Keratinocyte (primary cell): ENCODE measurements around the gene PTPRF. TPM values are rescaled to one million over a fixed set of nuclear protein-coding genes. Genes with fewer than 3 reads are reported as not detected.

Experiments used
- DNase-seq: peaks from one replicate; pipeline ENCODE4 v3.0.0-alpha.2; 2011; ENCODE audit warnings: low read depth, missing footprints, low spot score
- FAIRE-seq: peaks from 2 replicates; lab custom pipeline; 2011; peaks lifted over from hg19 to GRCh38; lab: Jason Lieb, UNC
- H2AFZ ChIP-seq: 2 replicates; pipeline ENCODE4 v1.6.0; 2012; ENCODE audit warnings: low read length, control low read depth, inconsistent platforms; ENCODE audit not compliant: control insufficient read depth
- H3K27ac ChIP-seq: 2 replicates; pipeline ENCODE4 v1.5.1; 2011; ENCODE audit warnings: low read length; ENCODE audit not compliant: control insufficient read depth, insufficient read depth
- H3K27me3 ChIP-seq: 3 replicates; pipeline ENCODE4 v1.6.0; 2011; ENCODE audit warnings: low read length; ENCODE audit not compliant: control insufficient read depth, insufficient read depth; ENCODE audit errors: extremely low read depth
- H3K36me3 ChIP-seq, 2 experiments: 2 replicates in 1 of 2; 3 replicates in 1 of 2; pipeline ENCODE4 v1.5.1; 2011; ENCODE audit warnings: low read length in 2 of 2, mild to moderate bottlenecking in 1 of 2; ENCODE audit not compliant: control insufficient read depth in 2 of 2, insufficient read depth in 2 of 2; ENCODE audit errors: extremely low read depth in 1 of 2
- H3K4me1 ChIP-seq: 3 replicates; pipeline ENCODE4 v1.5.1; 2011; ENCODE audit warnings: low read length; ENCODE audit not compliant: control insufficient read depth, insufficient read depth; ENCODE audit errors: extremely low read depth
- H3K4me2 ChIP-seq: 3 replicates; pipeline ENCODE4 v1.6.0; 2011; ENCODE audit warnings: low read depth, low read length; ENCODE audit not compliant: control insufficient read depth, insufficient read depth; ENCODE audit errors: extremely low read depth
- H3K4me3 ChIP-seq, 3 experiments: fragments of 200-600 bp in 1 of 3; sonication (generic) in 1 of 3; 2 replicates in 2 of 3; 3 replicates in 1 of 3; pipeline ENCODE4 v1.5.1; 2011 to 2016; ENCODE audit warnings: low read length in 3 of 3, mild to moderate bottlenecking in 3 of 3, control low read depth in 2 of 3, inconsistent platforms in 1 of 3, low read depth in 1 of 3, mixed read lengths in 1 of 3, mixed run types in 1 of 3, moderate library complexity in 1 of 3; ENCODE audit not compliant: control insufficient read depth in 2 of 3, insufficient read depth in 2 of 3; ENCODE audit errors: extremely low read depth in 1 of 3
- H3K79me2 ChIP-seq: 2 replicates; pipeline ENCODE4 v1.6.0; 2012; ENCODE audit warnings: low read length; ENCODE audit not compliant: control insufficient read depth, insufficient read depth
- H3K9ac ChIP-seq: 3 replicates; pipeline ENCODE4 v1.6.0; 2011; ENCODE audit warnings: low read length; ENCODE audit not compliant: control insufficient read depth, insufficient read depth; ENCODE audit errors: extremely low read depth
- H3K9me1 ChIP-seq: 3 replicates; pipeline ENCODE4 v1.6.0; 2011; ENCODE audit warnings: low read length; ENCODE audit not compliant: control insufficient read depth, insufficient read depth; ENCODE audit errors: extremely low read depth
- H3K9me3 ChIP-seq: 2 replicates; pipeline ENCODE4 v1.5.1; 2012; ENCODE audit warnings: low read depth, low read length; ENCODE audit not compliant: control insufficient read depth
- H4K20me1 ChIP-seq: 3 replicates; pipeline ENCODE4 v1.6.0; 2011; ENCODE audit warnings: low read length; ENCODE audit not compliant: control insufficient read depth, insufficient read depth; ENCODE audit errors: extremely low read depth
- CTCF ChIP-seq, 3 experiments: IDR thresholded peaks in 1 of 3; conservative IDR thresholded peaks in 1 of 3; optimal IDR thresholded peaks in 1 of 3; 2 replicates in 2 of 3; 3 replicates in 1 of 3; pipeline versions ENCODE3 to v1.5.1; 2011; ENCODE audit warnings: low read length in 3 of 3, mild to moderate bottlenecking in 3 of 3, moderate library complexity in 2 of 3, control low read depth in 1 of 3, inconsistent platforms in 1 of 3; ENCODE audit not compliant: insufficient read depth in 2 of 3; ENCODE audit errors: extremely low read depth in 1 of 3
- EZH2 ChIP-seq: IDR thresholded peaks from one replicate; pipeline ENCODE4 v1.6.1; 2012; ENCODE audit warnings: inconsistent platforms, mild to moderate bottlenecking, low read length, moderate library complexity
- dilution Hi-C: fragments of 300-500 bp; cut with MboI; formaldehyde crosslinking; loops from one replicate; pipeline ENCODE4 v1.7.0; 2020; ENCODE audit warnings: low sequenced_read_pairs; ENCODE audit not compliant: extremely low pct_ligation_motif_present
- polyA plus RNA-seq, 5 experiments: library from polyadenylated mRNA; depleted of rRNA in 3 of 5; stranded (reverse) in 3 of 5; stranded (forward) in 1 of 5; unstranded in 1 of 5; fragments of >200 nt; gene quantifications; 1 replicate in 1 of 5; 2 replicates in 3 of 5; 3 replicates in 1 of 5; pipeline versions ENCODE4 v1.2.1 to v1.2.3, GENCODE V29; 2011 to 2012; ENCODE audit warnings: missing spikeins in 2 of 5, low read depth in 1 of 5, low replicate concordance in 1 of 5

The PTPRF gene
- polyA plus RNA-seq, 1 donor (not counting 4 experiments of a cell fraction or from before 2014, with no cell fraction given) = 161 TPM

GRCh38 chr1:43513471-43514173, 17.1 kb upstream of the PTPRF start:
- Histone ChIP-seq H3K9me3 (peaks cover 2% of the 10 kb centered on the region), H3K9ac (no peak overlapping the region), H3K4me3 (no peak overlapping the region), H3K27me3 (no peaks in the 10 kb centered on the region), H3K27ac (no peak overlapping the region), H3K9me1 (no peaks in the 10 kb centered on the region), H3K79me2 (no peaks in the 10 kb centered on the region), H3K36me3 (no peaks in the 10 kb centered on the region), H3K4me2 (no peak overlapping the region), H2AFZ (no peak overlapping the region), H3K4me1 (peaks cover 10% of the 10 kb centered on the region), H4K20me1 (no peaks in the 10 kb centered on the region)
- DNase-seq = no peak
- TF ChIP-seq EZH2 (no peak), CTCF (optimal IDR thresholded peaks at IDR 0.05 in 1 of 3, IDR thresholded peaks at IDR 0.05 in 1 of 3, conservative IDR thresholded peaks at IDR 0.05 in 1 of 3; ENCODE audit: extremely low read depth in 1 of 3, insufficient read depth in 2 of 3, low read length in 3 of 3) (no peak)
- FAIRE-seq = no peak
- dilution Hi-C loops = no loop called here

GRCh38 chr1:43518935-43519686, 11.6 kb upstream of the PTPRF start:
- Histone ChIP-seq H3K9me3 (no peaks in the 10 kb centered on the region), H3K9ac (no peak overlapping the region), H3K4me3 (no peak overlapping the region), H4K20me1 (no peaks in the 10 kb centered on the region), H3K4me2 (no peak overlapping the region), H3K36me3 (no peaks in the 10 kb centered on the region), H2AFZ (no peak overlapping the region), H3K79me2 (no peaks in the 10 kb centered on the region), H3K27me3 (no peaks in the 10 kb centered on the region), H3K27ac (no peak overlapping the region), H3K9me1 (no peaks in the 10 kb centered on the region), H3K4me1 (peaks cover 10% of the 10 kb centered on the region)
- no peak for TF ChIP-seq EZH2
- TF ChIP-seq CTCF (optimal IDR thresholded peaks at IDR 0.05 in 1 of 3, IDR thresholded peaks at IDR 0.05 in 1 of 3, conservative IDR thresholded peaks at IDR 0.05 in 1 of 3; ENCODE audit: extremely low read depth in 1 of 3, insufficient read depth in 2 of 3, low read length in 3 of 3) = no peak
- dilution Hi-C loops = no loop called here
- FAIRE-seq (peak; percentile 43), DNase-seq (no peak)
